GM21619 (cell line): ENCODE measurements around the gene OSGIN1.

ENCODE experiments used
- ATAC-seq: cut with Tn5 transposase; IDR thresholded peaks from one replicate; pipeline ENCODE4 v1.9.1; 2021; ENCODE audit not compliant: unreplicated experiment

The OSGIN1 gene

GRCh38 chr16:83956336-83957289 is 3.6 kb downstream of the OSGIN1 start:
- peak; percentile 37 for ATAC-seq

- ATAC-seq, result no peak
Observed at GRCh38 chr16:83957296-83957855, 4.3 kb downstream of the OSGIN1 start.

GRCh38 chr16:83958137-83958845 is 5.3 kb downstream of the OSGIN1 start:
- ATAC-seq, result no peak

GRCh38 chr16:83958846-83959565 is 6.0 kb downstream of the OSGIN1 start:
- no peak for ATAC-seq

- ATAC-seq, result no peak
Observed at GRCh38 chr16:83959656-83960434, 6.8 kb downstream of the OSGIN1 start.

GRCh38 chr16:83960521-83961249 is 7.6 kb downstream of the OSGIN1 start:
- ATAC-seq, result no peak

GRCh38 chr16:83961591-83961990 is 8.6 kb downstream of the OSGIN1 start:
- no peak for ATAC-seq

GRCh38 chr16:83963277-83964119 is 10.5 kb downstream of the OSGIN1 start:
- ATAC-seq, result no peak

GRCh38 chr16:83964684-83965443 is 11.8 kb downstream of the OSGIN1 start:
- no peak for ATAC-seq

- no peak for ATAC-seq
Observed at GRCh38 chr16:83965444-83966152, 12.6 kb downstream of the OSGIN1 start.

GRCh38 chr16:83966153-83966696 is 13.2 kb downstream of the OSGIN1 start:
- no peak for ATAC-seq

GRCh38 chr16:83967091-83967490 is 14.1 kb downstream of the OSGIN1 start:
- ATAC-seq, result no peak

- no peak for ATAC-seq
Observed at GRCh38 chr16:83967838-83968305, 14.8 kb downstream of the OSGIN1 start, which contains the start of gene NECAB2. NECAB2 (plus strand) TSS chr16:83968244; CDS start chr16:83968649, 405 bp downstream.

- ATAC-seq, result no peak
Observed at GRCh38 chr16:83968306-83968851, 15.3 kb downstream of the OSGIN1 start.

- no peak for ATAC-seq
Observed at GRCh38 chr16:83968891-83969649, 16.0 kb downstream of the OSGIN1 start.
